Liver (tissue), 9 donors: ENCODE measurements around the gene CMTM2. TPM values are rescaled to one million over a fixed set of nuclear protein-coding genes. Genes with fewer than 3 reads are reported as not detected.

Experiments used
- DNase-seq: peaks from one replicate; pipeline ENCODE4 v3.0.0-alpha.2; 2017; ENCODE audit warnings: low spot score
- H3K27ac ChIP-seq, 2 donors: one replicate each; pipeline ENCODE4 v1.7.0; 2013; ENCODE audit warnings: inconsistent platforms in 2 of 2, low read length in 2 of 2, control low read depth in 1 of 2, low read depth in 1 of 2, mild to moderate bottlenecking in 1 of 2
- H3K27me3 ChIP-seq, 4 donors: one replicate each; pipeline versions ENCODE4 v1.6.1 to v1.7.0; 2013; ENCODE audit warnings: low read length in 3 of 4, inconsistent platforms in 1 of 4, mild to moderate bottlenecking in 1 of 4, moderate library complexity in 1 of 4; ENCODE audit not compliant: control insufficient read depth in 4 of 4, insufficient read depth in 4 of 4
- H3K36me3 ChIP-seq, 4 donors: one replicate each; pipeline versions ENCODE4 v1.6.1 to v1.7.0; 2013; ENCODE audit warnings: low read length in 3 of 4, mild to moderate bottlenecking in 3 of 4, low read depth in 1 of 4, moderate library complexity in 1 of 4; ENCODE audit not compliant: control insufficient read depth in 4 of 4, insufficient read depth in 3 of 4
- H3K4me1 ChIP-seq, 4 donors: one replicate each; pipeline versions ENCODE4 v1.6.1 to v1.7.0; 2013; ENCODE audit warnings: low read length in 3 of 4, mild to moderate bottlenecking in 3 of 4, moderate library complexity in 1 of 4; ENCODE audit not compliant: control insufficient read depth in 4 of 4, insufficient read depth in 4 of 4
- H3K4me3 ChIP-seq, 3 donors: one replicate each; pipeline versions ENCODE4 v1.6.1 to v1.7.0; 2013; ENCODE audit warnings: low read length in 3 of 3, control low read depth in 1 of 3, low read depth in 1 of 3, mild to moderate bottlenecking in 1 of 3
- H3K9ac ChIP-seq, 2 donors: one replicate each; pipeline ENCODE4 v1.7.0; 2013; ENCODE audit warnings: low read length in 2 of 2, mild to moderate bottlenecking in 2 of 2, moderate library complexity in 2 of 2, control low read depth in 1 of 2, low read depth in 1 of 2
- H3K9me3 ChIP-seq, 4 donors: one replicate each; pipeline versions ENCODE4 v1.6.1 to v1.7.0; 2013; ENCODE audit warnings: low read length in 3 of 4; ENCODE audit not compliant: control insufficient read depth in 4 of 4
- EGR1 ChIP-seq, 2 donors: IDR thresholded peaks; 2 replicates each; pipeline ENCODE4 v1.6.1; 2016 to 2018; ENCODE audit warnings: antibody characterized with exemption in 2 of 2, low read depth in 2 of 2
- FOXA1 ChIP-seq: IDR thresholded peaks from 2 replicates; pipeline ENCODE4 v1.6.1; 2016; ENCODE audit warnings: antibody characterized with exemption
- FOXA2 ChIP-seq: IDR thresholded peaks from 2 replicates; pipeline ENCODE4 v1.6.1; 2016; ENCODE audit warnings: antibody characterized with exemption
- GABPA ChIP-seq, 2 donors: IDR thresholded peaks in 1 of 2; conservative IDR thresholded peaks in 1 of 2; 2 replicates each; pipeline ENCODE4 v1.6.1; 2016; ENCODE audit warnings: antibody characterized with exemption in 2 of 2, mild to moderate bottlenecking in 1 of 2, moderate library complexity in 1 of 2
- HNF4A ChIP-seq, 2 donors: conservative IDR thresholded peaks; 2 replicates each; pipeline ENCODE4 v1.6.1; 2016; ENCODE audit warnings: antibody characterized with exemption in 2 of 2, mild to moderate bottlenecking in 2 of 2
- HNF4G ChIP-seq: IDR thresholded peaks from 2 replicates; pipeline ENCODE4 v1.6.1; 2016; ENCODE audit warnings: antibody characterized with exemption
- NR2F2 ChIP-seq: IDR thresholded peaks from 2 replicates; pipeline ENCODE4 v1.6.1; 2016; ENCODE audit warnings: antibody characterized with exemption
- RXRA ChIP-seq, 2 donors: IDR thresholded peaks; 2 replicates each; pipeline ENCODE4 v1.6.1; 2017 to 2018; ENCODE audit warnings: antibody characterized with exemption in 2 of 2, mild to moderate bottlenecking in 1 of 2
- SP1 ChIP-seq: IDR thresholded peaks from 2 replicates; pipeline ENCODE4 v1.6.1; 2018; ENCODE audit warnings: antibody characterized with exemption, mild to moderate bottlenecking
- TAF1 ChIP-seq: conservative IDR thresholded peaks from 2 replicates; pipeline ENCODE4 v1.6.1; 2016; ENCODE audit warnings: antibody characterized with exemption, mild to moderate bottlenecking
- YY1 ChIP-seq: IDR thresholded peaks from 2 replicates; pipeline ENCODE4 v1.6.1; 2016; ENCODE audit warnings: antibody characterized with exemption, mild to moderate bottlenecking
- WGBS: extraction: QIAGEN DNeasy Blood & Tissue Kit; methylation state at CpG from one replicate; pipeline ENCODE4 v1.1.7; 2013; 5-methylcytosine and 5-hydroxymethylcytosine counted together
- polyA plus RNA-seq, 2 donors: library from polyadenylated mRNA; stranded (reverse) in 1 of 2; unstranded in 1 of 2; fragments of 200-250 nt in 1 of 2; fragments of >200 nt in 1 of 2; fragmentation: Nextera tagmentation in 1 of 2; extraction: Ambion mirVana in 1 of 2; gene quantifications; one replicate each; pipeline versions ENCODE4 v1.2.1 to v1.2.3, GENCODE V29; 2013 to 2015
- total RNA-seq, 2 donors: library from RNA; depleted of rRNA; stranded (reverse); fragments of >200 nt; gene quantifications; one replicate each; pipeline ENCODE4 v1.2.3, GENCODE V29; 2014
- TF ChIP-seq, protein P1 (sequence below): IDR thresholded peaks from 2 replicates; pipeline ENCODE4 v1.6.1; 2016; ENCODE audit warnings: antibody characterized with exemption
- TF ChIP-seq, protein P2 (sequence below): fragments of 150-350 bp; IDR thresholded peaks from 2 replicates; pipeline ENCODE4 v1.5.1; 2017; ENCODE audit warnings: improper control_type of control experiment, low read depth, low read length; ENCODE audit not compliant: missing input control
- TF ChIP-seq, protein P3 (sequence below): IDR thresholded peaks from 2 replicates; pipeline ENCODE4 v1.6.1; 2016; ENCODE audit warnings: antibody characterized with exemption
- TF ChIP-seq, protein P4 (sequence below): IDR thresholded peaks from 2 replicates; pipeline ENCODE4 v1.6.1; 2016; ENCODE audit warnings: antibody characterized with exemption
- TF ChIP-seq, protein P5 (sequence below): IDR thresholded peaks from 2 replicates; pipeline ENCODE4 v1.6.1; 2016; ENCODE audit warnings: antibody characterized with exemption, mild to moderate bottlenecking
- donor health status: healthy.
- donor health status: healthy.
- donor health status: healthy.
- donor health status: healthy.
- donor health status: healthy.

The CMTM2 gene
- total and polyA plus RNA-seq, 4 donors, result 0.50 to 1.1 (median 0.62) TPM

DNA sequence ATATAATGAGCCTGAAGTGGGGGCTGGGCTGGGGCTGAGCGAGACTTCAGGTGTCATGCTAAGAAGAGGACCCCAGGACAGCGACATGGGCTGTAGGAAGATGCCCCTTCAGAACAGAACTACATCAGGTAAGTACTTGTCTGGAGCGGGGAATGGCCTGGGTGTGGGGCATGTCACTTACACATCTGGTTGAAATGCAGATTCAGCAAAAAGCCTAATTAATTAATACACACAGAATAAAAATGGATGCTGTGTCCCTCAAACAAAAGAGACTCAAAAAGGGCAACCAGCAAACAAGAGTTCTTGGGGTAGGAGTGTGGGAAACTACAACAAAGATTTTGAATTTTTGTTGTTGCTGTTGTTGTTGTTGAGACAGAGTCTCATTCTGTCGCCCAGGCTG is 11.8 kb downstream of the CMTM2 start (continued):
- TF ChIP-seq, protein P1, sequence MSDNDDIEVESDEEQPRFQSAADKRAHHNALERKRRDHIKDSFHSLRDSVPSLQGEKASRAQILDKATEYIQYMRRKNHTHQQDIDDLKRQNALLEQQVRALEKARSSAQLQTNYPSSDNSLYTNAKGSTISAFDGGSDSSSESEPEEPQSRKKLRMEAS, result no peak

DNA sequence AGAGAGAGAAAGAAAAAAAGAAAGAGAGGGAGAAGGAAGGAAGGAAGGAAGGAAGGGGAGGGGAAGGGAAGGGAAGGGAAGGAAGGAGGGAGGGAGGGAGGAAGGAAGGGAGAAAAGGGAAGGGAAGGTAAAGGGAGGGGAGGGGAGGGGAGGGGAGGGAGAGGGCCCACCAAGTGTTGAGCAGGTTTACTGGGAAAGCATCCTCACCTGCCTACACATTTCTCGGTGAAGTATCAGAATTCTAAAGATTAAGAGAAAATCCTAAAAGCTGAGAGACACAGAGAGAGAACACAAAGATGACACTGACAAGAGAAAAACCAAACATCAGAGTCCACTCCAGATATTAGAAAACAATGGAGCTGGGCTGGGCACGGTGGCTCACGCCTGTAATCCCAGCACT is 13.0 kb downstream of the CMTM2 start:
- Histone ChIP-seq H3K4me3 (no peak overlapping the region), H3K27me3 (no peaks in the 10 kb centered on the region), H3K4me1 (no peaks in the 10 kb centered on the region), H3K9me3 (no peaks in the 10 kb centered on the region), H3K9ac (no peak overlapping the region), H3K27ac (no peak overlapping the region), H3K36me3 (no peaks in the 10 kb centered on the region)
- no peak for DNase-seq
- 96% methylated on average over 3 of the region's 3 CpGs for WGBS
- TF ChIP-seq HNF4G, result no peak
- TF ChIP-seq, protein P2, sequence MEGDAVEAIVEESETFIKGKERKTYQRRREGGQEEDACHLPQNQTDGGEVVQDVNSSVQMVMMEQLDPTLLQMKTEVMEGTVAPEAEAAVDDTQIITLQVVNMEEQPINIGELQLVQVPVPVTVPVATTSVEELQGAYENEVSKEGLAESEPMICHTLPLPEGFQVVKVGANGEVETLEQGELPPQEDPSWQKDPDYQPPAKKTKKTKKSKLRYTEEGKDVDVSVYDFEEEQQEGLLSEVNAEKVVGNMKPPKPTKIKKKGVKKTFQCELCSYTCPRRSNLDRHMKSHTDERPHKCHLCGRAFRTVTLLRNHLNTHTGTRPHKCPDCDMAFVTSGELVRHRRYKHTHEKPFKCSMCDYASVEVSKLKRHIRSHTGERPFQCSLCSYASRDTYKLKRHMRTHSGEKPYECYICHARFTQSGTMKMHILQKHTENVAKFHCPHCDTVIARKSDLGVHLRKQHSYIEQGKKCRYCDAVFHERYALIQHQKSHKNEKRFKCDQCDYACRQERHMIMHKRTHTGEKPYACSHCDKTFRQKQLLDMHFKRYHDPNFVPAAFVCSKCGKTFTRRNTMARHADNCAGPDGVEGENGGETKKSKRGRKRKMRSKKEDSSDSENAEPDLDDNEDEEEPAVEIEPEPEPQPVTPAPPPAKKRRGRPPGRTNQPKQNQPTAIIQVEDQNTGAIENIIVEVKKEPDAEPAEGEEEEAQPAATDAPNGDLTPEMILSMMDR, result no peak
- TF ChIP-seq, protein P3, sequence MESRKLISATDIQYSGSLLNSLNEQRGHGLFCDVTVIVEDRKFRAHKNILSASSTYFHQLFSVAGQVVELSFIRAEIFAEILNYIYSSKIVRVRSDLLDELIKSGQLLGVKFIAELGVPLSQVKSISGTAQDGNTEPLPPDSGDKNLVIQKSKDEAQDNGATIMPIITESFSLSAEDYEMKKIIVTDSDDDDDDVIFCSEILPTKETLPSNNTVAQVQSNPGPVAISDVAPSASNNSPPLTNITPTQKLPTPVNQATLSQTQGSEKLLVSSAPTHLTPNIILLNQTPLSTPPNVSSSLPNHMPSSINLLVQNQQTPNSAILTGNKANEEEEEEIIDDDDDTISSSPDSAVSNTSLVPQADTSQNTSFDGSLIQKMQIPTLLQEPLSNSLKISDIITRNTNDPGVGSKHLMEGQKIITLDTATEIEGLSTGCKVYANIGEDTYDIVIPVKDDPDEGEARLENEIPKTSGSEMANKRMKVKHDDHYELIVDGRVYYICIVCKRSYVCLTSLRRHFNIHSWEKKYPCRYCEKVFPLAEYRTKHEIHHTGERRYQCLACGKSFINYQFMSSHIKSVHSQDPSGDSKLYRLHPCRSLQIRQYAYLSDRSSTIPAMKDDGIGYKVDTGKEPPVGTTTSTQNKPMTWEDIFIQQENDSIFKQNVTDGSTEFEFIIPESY, result no peak
- no peak for TF ChIP-seq FOXA2
- TF ChIP-seq SP1, result no peak
- no peak for TF ChIP-seq GABPA (IDR thresholded peaks at IDR 0.05 in 1 of 2, conservative IDR thresholded peaks at IDR 0.05 in 1 of 2)
- TF ChIP-seq NR2F2, result no peak
- TF ChIP-seq TAF1, result no peak
- TF ChIP-seq RXRA (IDR thresholded peaks at IDR 0.05), result no peak

DNA sequence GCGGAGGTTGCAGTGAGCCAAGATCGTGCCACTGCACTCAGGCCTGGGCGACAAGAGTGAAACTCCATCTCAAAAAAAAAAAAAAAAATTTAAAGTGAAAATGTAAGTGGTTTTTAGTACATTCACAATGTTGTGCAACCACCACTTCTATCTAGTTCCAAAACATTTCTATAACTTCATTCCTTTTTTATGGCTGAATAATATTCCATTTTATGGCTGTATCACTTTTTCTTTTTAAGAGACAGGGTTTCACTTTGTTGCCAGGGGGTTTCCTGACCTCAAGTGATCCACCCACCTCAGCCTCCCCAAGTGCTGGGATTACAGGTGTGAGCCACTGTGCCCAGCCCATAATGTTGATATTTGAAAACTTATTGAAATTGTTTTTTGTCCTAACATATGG is 13.6 kb downstream of the CMTM2 start:
- Histone ChIP-seq H3K27ac (no peak overlapping the region), H3K27me3 (no peaks in the 10 kb centered on the region), H3K9me3 (no peaks in the 10 kb centered on the region), H3K36me3 (no peaks in the 10 kb centered on the region), H3K9ac (no peak overlapping the region), H3K4me1 (no peaks in the 10 kb centered on the region), H3K4me3 (no peak overlapping the region)
- 100% methylated on average over 3 of the region's 3 CpGs for WGBS
- DNase-seq, result no peak
- TF ChIP-seq, protein P4, sequence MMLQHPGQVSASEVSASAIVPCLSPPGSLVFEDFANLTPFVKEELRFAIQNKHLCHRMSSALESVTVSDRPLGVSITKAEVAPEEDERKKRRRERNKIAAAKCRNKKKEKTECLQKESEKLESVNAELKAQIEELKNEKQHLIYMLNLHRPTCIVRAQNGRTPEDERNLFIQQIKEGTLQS, result no peak
- TF ChIP-seq, protein P5, sequence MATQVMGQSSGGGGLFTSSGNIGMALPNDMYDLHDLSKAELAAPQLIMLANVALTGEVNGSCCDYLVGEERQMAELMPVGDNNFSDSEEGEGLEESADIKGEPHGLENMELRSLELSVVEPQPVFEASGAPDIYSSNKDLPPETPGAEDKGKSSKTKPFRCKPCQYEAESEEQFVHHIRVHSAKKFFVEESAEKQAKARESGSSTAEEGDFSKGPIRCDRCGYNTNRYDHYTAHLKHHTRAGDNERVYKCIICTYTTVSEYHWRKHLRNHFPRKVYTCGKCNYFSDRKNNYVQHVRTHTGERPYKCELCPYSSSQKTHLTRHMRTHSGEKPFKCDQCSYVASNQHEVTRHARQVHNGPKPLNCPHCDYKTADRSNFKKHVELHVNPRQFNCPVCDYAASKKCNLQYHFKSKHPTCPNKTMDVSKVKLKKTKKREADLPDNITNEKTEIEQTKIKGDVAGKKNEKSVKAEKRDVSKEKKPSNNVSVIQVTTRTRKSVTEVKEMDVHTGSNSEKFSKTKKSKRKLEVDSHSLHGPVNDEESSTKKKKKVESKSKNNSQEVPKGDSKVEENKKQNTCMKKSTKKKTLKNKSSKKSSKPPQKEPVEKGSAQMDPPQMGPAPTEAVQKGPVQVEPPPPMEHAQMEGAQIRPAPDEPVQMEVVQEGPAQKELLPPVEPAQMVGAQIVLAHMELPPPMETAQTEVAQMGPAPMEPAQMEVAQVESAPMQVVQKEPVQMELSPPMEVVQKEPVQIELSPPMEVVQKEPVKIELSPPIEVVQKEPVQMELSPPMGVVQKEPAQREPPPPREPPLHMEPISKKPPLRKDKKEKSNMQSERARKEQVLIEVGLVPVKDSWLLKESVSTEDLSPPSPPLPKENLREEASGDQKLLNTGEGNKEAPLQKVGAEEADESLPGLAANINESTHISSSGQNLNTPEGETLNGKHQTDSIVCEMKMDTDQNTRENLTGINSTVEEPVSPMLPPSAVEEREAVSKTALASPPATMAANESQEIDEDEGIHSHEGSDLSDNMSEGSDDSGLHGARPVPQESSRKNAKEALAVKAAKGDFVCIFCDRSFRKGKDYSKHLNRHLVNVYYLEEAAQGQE, result no peak
- TF ChIP-seq NR2F2 (no peak), HNF4A (conservative IDR thresholded peaks at IDR 0.05) (no peak), FOXA1 (no peak), YY1 (no peak), RXRA (IDR thresholded peaks at IDR 0.05) (no peak), GABPA (IDR thresholded peaks at IDR 0.05 in 1 of 2, conservative IDR thresholded peaks at IDR 0.05 in 1 of 2) (no peak), TAF1 (no peak), HNF4G (no peak), SP1 (no peak), EGR1 (IDR thresholded peaks at IDR 0.05; ENCODE audit: low read depth in 2 of 2) (no peak)
- TF ChIP-seq, protein P3, result no peak
- TF ChIP-seq, protein P1, result no peak
